ENCODE measurements around the gene KLF13.
A peak's percentile ranks its signal among the peaks of the same experiment; 100 is the strongest.

The KLF13 gene

GRCh38 chr15:31327669-31328427 lies 1.2 kb downstream of the KLF13 start:
- Mint-ChIP-seq H3K9me3 (no peaks in the 10 kb centered on the region), H3K36me3 (ENCODE audit: low read depth) (no peaks in the 10 kb centered on the region), H3K27ac (peak overlapping the region in 1 of 3 experiments; percentile 78), H3K27me3 (ENCODE audit: low read depth) (peaks cover 3% of the 10 kb centered on the region), H3K4me3 (peak overlapping the region; percentile 77 to 95 (median 83)), H3K4me1 (peaks cover 47% of the 10 kb centered on the region)
- TF ChIP-seq CTCF (IDR thresholded peaks at IDR 0.05; ENCODE audit: unreplicated experiment in 3 of 3) = no peak

- H3K27me3 Mint-ChIP-seq (ENCODE audit: low read depth) = peaks cover 3% of the 10 kb centered on the region
- H3K9me3 Mint-ChIP-seq = no peaks in the 10 kb centered on the region
- H3K4me1 Mint-ChIP-seq = peaks cover 47% of the 10 kb centered on the region
- H3K36me3 Mint-ChIP-seq (ENCODE audit: low read depth) = no peaks in the 10 kb centered on the region
- H3K4me3 Mint-ChIP-seq = peak overlapping the region; percentile 89 to 95 (median 93)
- peak overlapping the region; percentile 44 to 78 (median 68) for H3K27ac Mint-ChIP-seq
- no peak for TF ChIP-seq CTCF (IDR thresholded peaks at IDR 0.05; ENCODE audit: unreplicated experiment in 3 of 3)
These were observed 1.9 kb downstream of the KLF13 start for GRCh38 chr15:31328428-31328968.

- TF ChIP-seq CTCF (IDR thresholded peaks at IDR 0.05; ENCODE audit: unreplicated experiment in 3 of 3) = no peak
- peaks cover 3% of the 10 kb centered on the region for H3K27me3 Mint-ChIP-seq (ENCODE audit: low read depth)
- H3K4me1 Mint-ChIP-seq = peaks cover 45% of the 10 kb centered on the region
- H3K4me3 Mint-ChIP-seq = peak overlapping the region; percentile 89 to 95 (median 93)
- H3K9me3 Mint-ChIP-seq = no peaks in the 10 kb centered on the region
- peak overlapping the region; percentile 44 to 78 (median 68) for H3K27ac Mint-ChIP-seq
- no peaks in the 10 kb centered on the region for H3K36me3 Mint-ChIP-seq (ENCODE audit: low read depth)
These were observed 2.5 kb downstream of the KLF13 start for GRCh38 chr15:31328969-31329639.

- Mint-ChIP-seq H3K36me3 (ENCODE audit: low read depth) (no peaks in the 10 kb centered on the region), H3K27ac (peak overlapping the region in 1 of 3 experiments; percentile 78), H3K4me3 (peak overlapping the region; percentile 89 to 95 (median 93)), H3K4me1 (peaks cover 40% of the 10 kb centered on the region), H3K9me3 (no peaks in the 10 kb centered on the region), H3K27me3 (ENCODE audit: low read depth) (peaks cover 3% of the 10 kb centered on the region)
- TF ChIP-seq CTCF (IDR thresholded peaks at IDR 0.05; ENCODE audit: unreplicated experiment in 3 of 3) = no peak
These were observed 3.0 kb downstream of the KLF13 start for GRCh38 chr15:31329640-31330010.

- Mint-ChIP-seq H3K4me3 (peak overlapping the region; percentile 77 to 89 (median 80)), H3K27ac (peak overlapping the region in 2 of 3 experiments; percentile 21), H3K9me3 (no peaks in the 10 kb centered on the region), H3K4me1 (peaks cover 41% of the 10 kb centered on the region), H3K36me3 (ENCODE audit: low read depth) (no peaks in the 10 kb centered on the region), H3K27me3 (ENCODE audit: low read depth) (peaks cover 3% of the 10 kb centered on the region)
- TF ChIP-seq CTCF (IDR thresholded peaks at IDR 0.05; ENCODE audit: unreplicated experiment in 3 of 3) = no peak
These were observed 3.6 kb downstream of the KLF13 start for GRCh38 chr15:31330111-31330785.
